ENCODE data around the gene PIK3CD. TPM values are rescaled to one million over a fixed set of nuclear protein-coding genes. Genes with fewer than 3 reads are reported as not detected.
"Not testable (repeated sequence)": the region's sequence is repeated elsewhere in the genome, so short reads cannot be mapped to it uniquely, and the experiment has no call there.

The PIK3CD gene
- total and polyA plus RNA-seq, 10 of the 15 experiments (the other 5 are each of a cell fraction or from before 2014, with no cell fraction given) = 7.0 to 101 (median 51.1) TPM

DNA sequence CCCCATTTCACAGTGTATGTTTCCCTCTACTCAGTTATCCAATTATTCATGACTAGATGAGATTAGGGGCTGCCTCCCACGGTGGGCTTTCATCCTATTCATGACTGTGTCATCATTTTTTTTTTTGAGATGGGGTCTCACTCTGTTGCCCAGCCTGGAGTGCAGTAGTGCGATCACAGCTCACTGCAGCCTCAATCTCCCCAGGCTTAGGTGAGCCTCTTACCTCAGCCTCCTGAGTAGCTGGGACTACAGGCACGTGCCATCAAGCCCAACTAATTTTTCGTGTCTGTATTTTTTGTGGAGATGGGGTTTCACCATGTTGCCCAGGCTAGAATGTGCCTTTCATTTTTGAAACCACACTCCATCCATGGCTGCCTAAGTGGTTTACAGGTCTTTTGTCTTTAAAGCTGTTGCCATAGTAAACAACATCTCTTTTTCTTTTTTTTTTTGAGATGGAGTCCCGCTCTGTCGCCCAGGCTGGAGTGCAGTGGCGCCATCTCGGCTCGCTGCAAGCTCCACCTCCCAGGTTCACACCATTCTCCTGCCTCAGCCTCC lies 60.0 kb downstream of the PIK3CD start:
- peak; percentile 43 for ATAC-seq
- POLR2A ChIA-PET = interaction anchor here (0.7 kb wide), 1 partner anchor 359 kb away, joined by 3 read pairs; no protein-coding TSS in a partner anchor
- no peak for FAIRE-seq
- CTCF ChIA-PET = interaction anchor here (1.2 kb wide), 1 partner anchor 9 kb away, joined by 4 read pairs; no protein-coding TSS in a partner anchor
- Histone ChIP-seq H3K27me3 (replicated peaks in 1 of 2; ENCODE audit: control insufficient read depth in 2 of 2, insufficient read depth in 2 of 2, low read length in 1 of 2) (no peaks in the 10 kb centered on the region), H3K9me3 (replicated peaks; ENCODE audit: control insufficient read depth, insufficient read depth, low read length) (no peaks in the 10 kb centered on the region), H3K9ac (ENCODE audit: control insufficient read depth, insufficient read depth, low read length) (no peak overlapping the region), H3K79me2 (ENCODE audit: control insufficient read depth, insufficient read depth, low read length) (peaks cover 2% of the 10 kb centered on the region), H3K4me3 (no peak overlapping the region), H3K27ac (ENCODE audit: control insufficient read depth, insufficient read depth) (no peak overlapping the region), H3K36me3 (ENCODE audit: control insufficient read depth in 2 of 2, insufficient read depth in 2 of 2, low read length in 1 of 2) (peaks cover 32 to 33% of the 10 kb centered on the region in 2 experiments), H2AFZ (ENCODE audit: control insufficient read depth, low read depth, low read length) (no peak overlapping the region), H3K4me2 (ENCODE audit: control insufficient read depth, insufficient read depth) (no peak overlapping the region), H3K4me1 (ENCODE audit: control insufficient read depth, insufficient read depth, low read length) (peaks cover 8% of the 10 kb centered on the region), H4K20me1 (ENCODE audit: control insufficient read depth, insufficient read depth) (no peaks in the 10 kb centered on the region)
- BruUV-seq (replicated peaks) = no TSS peak
- intact Hi-C loops (cut with micrococcal nuclease; ENCODE audit: unreplicated experiment) = no loop called here
- RAD21 ChIA-PET (ENCODE audit: unreplicated experiment) = no interaction called here
- SMC1A ChIA-PET (ENCODE audit: uncharacterized antibody, unreplicated experiment) = interaction anchor here (0.9 to 1.7 kb wide), 2 partner anchors 18 to 57 kb away, joined by 3 to 5 read pairs; no protein-coding TSS in a partner anchor
- WGBS (ENCODE audit: insufficient coverage, insufficient replicate concordance, low lambda C conversion rate, missing lambda C conversion rate) = 67% methylated on average over 9 of the region's 9 CpGs
- in situ Hi-C loops (cut with MboI) = no loop called here
- no peak for DNase-seq (ENCODE audit: low read depth, low spot score)
- no peak for TF ChIP-seq ASH2L (IDR thresholded peaks at IDR 0.05; ENCODE audit: borderline replicate concordance, low read depth)
- TF ChIP-seq BHLHE40 (IDR thresholded peaks at IDR 0.05; ENCODE audit: borderline replicate concordance in 1 of 2, low read depth in 2 of 2, low read length in 1 of 2) = peak in 1 of 2 experiments; percentile 68; a peak in 1 of 4 replicates
- TF ChIP-seq BMI1 (IDR thresholded peaks at IDR 0.05; ENCODE audit: borderline replicate concordance) = no peak
- no peak for TF ChIP-seq DPF2 (IDR thresholded peaks at IDR 0.05)
- TF ChIP-seq LARP7 (IDR thresholded peaks at IDR 0.05) = no peak
- TF ChIP-seq POLR2AphosphoS5 (IDR thresholded peaks at IDR 0.05; ENCODE audit: low read length) = no peak
- no peak for TF ChIP-seq FOXK2 (IDR thresholded peaks at IDR 0.05)
- TF ChIP-seq, protein P1, sequence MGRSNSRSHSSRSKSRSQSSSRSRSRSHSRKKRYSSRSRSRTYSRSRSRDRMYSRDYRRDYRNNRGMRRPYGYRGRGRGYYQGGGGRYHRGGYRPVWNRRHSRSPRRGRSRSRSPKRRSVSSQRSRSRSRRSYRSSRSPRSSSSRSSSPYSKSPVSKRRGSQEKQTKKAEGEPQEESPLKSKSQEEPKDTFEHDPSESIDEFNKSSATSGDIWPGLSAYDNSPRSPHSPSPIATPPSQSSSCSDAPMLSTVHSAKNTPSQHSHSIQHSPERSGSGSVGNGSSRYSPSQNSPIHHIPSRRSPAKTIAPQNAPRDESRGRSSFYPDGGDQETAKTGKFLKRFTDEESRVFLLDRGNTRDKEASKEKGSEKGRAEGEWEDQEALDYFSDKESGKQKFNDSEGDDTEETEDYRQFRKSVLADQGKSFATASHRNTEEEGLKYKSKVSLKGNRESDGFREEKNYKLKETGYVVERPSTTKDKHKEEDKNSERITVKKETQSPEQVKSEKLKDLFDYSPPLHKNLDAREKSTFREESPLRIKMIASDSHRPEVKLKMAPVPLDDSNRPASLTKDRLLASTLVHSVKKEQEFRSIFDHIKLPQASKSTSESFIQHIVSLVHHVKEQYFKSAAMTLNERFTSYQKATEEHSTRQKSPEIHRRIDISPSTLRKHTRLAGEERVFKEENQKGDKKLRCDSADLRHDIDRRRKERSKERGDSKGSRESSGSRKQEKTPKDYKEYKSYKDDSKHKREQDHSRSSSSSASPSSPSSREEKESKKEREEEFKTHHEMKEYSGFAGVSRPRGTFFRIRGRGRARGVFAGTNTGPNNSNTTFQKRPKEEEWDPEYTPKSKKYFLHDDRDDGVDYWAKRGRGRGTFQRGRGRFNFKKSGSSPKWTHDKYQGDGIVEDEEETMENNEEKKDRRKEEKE (IDR thresholded peaks at IDR 0.05) = no peak
- TF ChIP-seq, protein P2, sequence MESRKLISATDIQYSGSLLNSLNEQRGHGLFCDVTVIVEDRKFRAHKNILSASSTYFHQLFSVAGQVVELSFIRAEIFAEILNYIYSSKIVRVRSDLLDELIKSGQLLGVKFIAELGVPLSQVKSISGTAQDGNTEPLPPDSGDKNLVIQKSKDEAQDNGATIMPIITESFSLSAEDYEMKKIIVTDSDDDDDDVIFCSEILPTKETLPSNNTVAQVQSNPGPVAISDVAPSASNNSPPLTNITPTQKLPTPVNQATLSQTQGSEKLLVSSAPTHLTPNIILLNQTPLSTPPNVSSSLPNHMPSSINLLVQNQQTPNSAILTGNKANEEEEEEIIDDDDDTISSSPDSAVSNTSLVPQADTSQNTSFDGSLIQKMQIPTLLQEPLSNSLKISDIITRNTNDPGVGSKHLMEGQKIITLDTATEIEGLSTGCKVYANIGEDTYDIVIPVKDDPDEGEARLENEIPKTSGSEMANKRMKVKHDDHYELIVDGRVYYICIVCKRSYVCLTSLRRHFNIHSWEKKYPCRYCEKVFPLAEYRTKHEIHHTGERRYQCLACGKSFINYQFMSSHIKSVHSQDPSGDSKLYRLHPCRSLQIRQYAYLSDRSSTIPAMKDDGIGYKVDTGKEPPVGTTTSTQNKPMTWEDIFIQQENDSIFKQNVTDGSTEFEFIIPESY (IDR thresholded peaks at IDR 0.05) = peak; percentile 77; the same call in 1 of the 2 replicates
- no peak for TF ChIP-seq EP300 (IDR thresholded peaks at IDR 0.05; ENCODE audit: borderline replicate concordance in 1 of 2, control insufficient read depth in 1 of 2, low read depth in 2 of 2, low read length in 2 of 2)

DNA sequence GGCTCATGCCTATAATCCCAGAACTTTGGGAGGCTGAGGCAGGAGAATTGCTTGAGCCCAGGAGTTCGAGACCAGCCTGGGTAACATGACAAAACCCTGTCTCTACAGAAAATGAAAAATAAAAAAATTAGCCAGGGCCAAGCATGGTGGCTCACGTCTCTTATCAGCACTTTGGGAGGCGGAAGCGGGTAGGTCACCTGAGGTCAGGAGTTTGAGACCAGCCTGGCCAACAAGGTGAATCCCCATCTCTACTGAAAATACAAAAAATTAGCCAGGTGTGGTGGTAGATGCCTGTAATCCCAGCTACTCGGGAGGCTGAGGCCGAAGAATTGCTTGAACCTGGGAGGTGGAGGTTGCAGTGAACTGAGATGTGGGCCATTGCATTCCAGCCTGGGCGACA lies 61.2 kb downstream of the PIK3CD start:
- BruUV-seq (replicated peaks); H3K4me2 ChIP-seq (ENCODE audit: control insufficient read depth, insufficient read depth); intact Hi-C loops (cut with micrococcal nuclease; ENCODE audit: unreplicated experiment); DNase-seq (ENCODE audit: low read depth, low spot score); H4K20me1 ChIP-seq (ENCODE audit: control insufficient read depth, insufficient read depth); H3K9ac ChIP-seq (ENCODE audit: control insufficient read depth, insufficient read depth, low read length); POLR2A ChIA-PET; in situ Hi-C loops (cut with MboI); RAD21 ChIA-PET (ENCODE audit: unreplicated experiment); H3K4me3 ChIP-seq; H3K27ac ChIP-seq (ENCODE audit: control insufficient read depth, insufficient read depth); H3K79me2 ChIP-seq (ENCODE audit: control insufficient read depth, insufficient read depth, low read length); ATAC-seq; H3K27me3 ChIP-seq (replicated peaks in 1 of 2; ENCODE audit: control insufficient read depth in 2 of 2, insufficient read depth in 2 of 2, low read length in 1 of 2); H3K9me3 ChIP-seq (replicated peaks; ENCODE audit: control insufficient read depth, insufficient read depth, low read length); FAIRE-seq; H2AFZ ChIP-seq (ENCODE audit: control insufficient read depth, low read depth, low read length): not testable (repeated sequence)
- WGBS (ENCODE audit: insufficient coverage, insufficient replicate concordance, low lambda C conversion rate, missing lambda C conversion rate) = 94% methylated on average over 7 of the region's 7 CpGs
- peaks cover 20% of the 10 kb centered on the region for H3K4me1 ChIP-seq (ENCODE audit: control insufficient read depth, insufficient read depth, low read length)
- ChIA-PET CTCF (interaction anchor here (1.2 to 1.7 kb wide), 3 partner anchors 10 to 85 kb away, joined by 4 read pairs; no protein-coding TSS in a partner anchor), SMC1A (ENCODE audit: uncharacterized antibody, unreplicated experiment) (interaction anchor here (0.6 to 1.0 kb wide), 2 partner anchors 43 to 67 kb away, joined by 3 read pairs; no protein-coding TSS in a partner anchor)
- peaks cover 35 to 43% of the 10 kb centered on the region in 2 experiments for H3K36me3 ChIP-seq (ENCODE audit: control insufficient read depth in 2 of 2, insufficient read depth in 2 of 2, low read length in 1 of 2)
